HEK293 (cell line): ENCODE results near the gene RNF121.
"Not testable (repeated sequence)": the region's sequence is repeated elsewhere in the genome, so short reads cannot be mapped to it uniquely, and the experiment has no call there.

Experiments used
- CTCF ChIA-PET: fragments of 350-600 bp; formaldehyde crosslinking; extraction: SDS; loops from one replicate; lab custom pipeline; 2021; ENCODE audit warnings: antibody characterized with exemption; lab: Yijun Ruan, JAX
- POLR2A ChIA-PET: fragments of 300-600 bp; formaldehyde crosslinking; extraction: SDS; loops from one replicate; lab custom pipeline; 2020; ENCODE audit warnings: antibody characterized with exemption, inconsistent platforms; lab: Yijun Ruan, JAX
- H3K27ac ChIP-seq: fragments of 200-500 bp; sonication (Bioruptor generic); 2 replicates; pipeline ENCODE4 v1.5.1; 2014; ENCODE audit warnings: low read depth, low read length, control low read depth, inconsistent platforms; ENCODE audit errors: extremely low read depth
- H3K36me3 ChIP-seq, 2 experiments: fragments of 200-500 bp in 1 of 2; sonication (Bioruptor generic) in 1 of 2; 1 replicate in 1 of 2; 2 replicates in 1 of 2; pipeline ENCODE4 v1.5.1; 2014 to 2017; ENCODE audit warnings: inconsistent platforms in 2 of 2, low read length in 2 of 2; ENCODE audit not compliant: control insufficient read depth in 2 of 2, insufficient read depth in 1 of 2
- H3K4me1 ChIP-seq: fragments of 200-500 bp; sonication (Bioruptor generic); 2 replicates; pipeline ENCODE4 v1.5.1; 2014; ENCODE audit warnings: mild to moderate bottlenecking, low read length, inconsistent platforms; ENCODE audit not compliant: control insufficient read depth, insufficient read depth
- H3K4me3 ChIP-seq: 2 replicates; pipeline ENCODE4 v1.5.1; 2011; ENCODE audit warnings: low read depth, mild to moderate bottlenecking, control low read depth, low read length, moderate library complexity
- H3K9me3 ChIP-seq: fragments of 200-500 bp; sonication (Bioruptor generic); 2 replicates; pipeline ENCODE4 v1.5.1; 2014; ENCODE audit warnings: low read depth, low read length, inconsistent platforms; ENCODE audit not compliant: control insufficient read depth, insufficient read depth
- HOXC10 ChIP-seq: sonication (generic); formaldehyde crosslinking; IDR thresholded peaks from 2 replicates; pipeline ENCODE4 v1.8.1; 2023; ENCODE audit warnings: mild to moderate bottlenecking, missing genetic modification reagents
- KLF8 ChIP-seq: fragments of 450-650 bp; formaldehyde crosslinking; IDR thresholded peaks from 2 replicates; pipeline ENCODE4 v1.5.1; 2016; ENCODE audit warnings: missing biosample characterization, missing genetic modification characterization
- MYNN ChIP-seq: fragments of 450-650 bp; formaldehyde crosslinking; IDR thresholded peaks from 2 replicates; pipeline ENCODE4 v1.5.1; 2016; ENCODE audit warnings: missing biosample characterization, missing genetic modification characterization, borderline replicate concordance
- SP7 ChIP-seq: fragments of 450-650 bp; formaldehyde crosslinking; IDR thresholded peaks from 2 replicates; pipeline ENCODE4 v1.5.1; 2016; ENCODE audit warnings: missing biosample characterization, missing genetic modification characterization
- WT1 ChIP-seq: fragments of 450-650 bp; formaldehyde crosslinking; IDR thresholded peaks from 2 replicates; pipeline ENCODE4 v1.5.1; 2016; ENCODE audit warnings: missing biosample characterization, missing genetic modification characterization
- ZIC2 ChIP-seq: fragments of 450-650 bp; formaldehyde crosslinking; IDR thresholded peaks from 2 replicates; pipeline ENCODE4 v1.5.1; 2016; ENCODE audit warnings: missing biosample characterization, missing genetic modification characterization
- ZNF10 ChIP-seq: fragments of 450-650 bp; formaldehyde crosslinking; IDR thresholded peaks from 2 replicates; pipeline ENCODE4 v1.5.1; 2017; ENCODE audit warnings: missing biosample characterization, missing genetic modification characterization
- ZNF202 ChIP-seq: fragments of 450-650 bp; formaldehyde crosslinking; IDR thresholded peaks from 2 replicates; pipeline ENCODE4 v1.5.1; 2016; ENCODE audit warnings: missing biosample characterization, missing genetic modification characterization, borderline replicate concordance
- ZNF423 ChIP-seq: fragments of 450-650 bp; formaldehyde crosslinking; IDR thresholded peaks from 2 replicates; pipeline ENCODE4 v1.5.1; 2016; ENCODE audit warnings: missing biosample characterization, missing genetic modification characterization
- ZNF530 ChIP-seq: fragments of 450-650 bp; formaldehyde crosslinking; IDR thresholded peaks from 2 replicates; pipeline ENCODE4 v1.5.1; 2016; ENCODE audit warnings: low read depth, missing biosample characterization, missing genetic modification characterization
- ZNF610 ChIP-seq: fragments of 450-650 bp; formaldehyde crosslinking; IDR thresholded peaks from 2 replicates; pipeline ENCODE4 v1.5.1; 2016; ENCODE audit warnings: missing biosample characterization, missing genetic modification characterization, borderline replicate concordance
- ZNF626 ChIP-seq: fragments of 450-650 bp; sonication (Bioruptor Pico); formaldehyde crosslinking; IDR thresholded peaks from 2 replicates; pipeline ENCODE4 v1.5.1; 2018; ENCODE audit warnings: missing biosample characterization, missing genetic modification characterization, inconsistent platforms
- ZNF776 ChIP-seq: fragments of 450-650 bp; formaldehyde crosslinking; IDR thresholded peaks from 2 replicates; pipeline ENCODE4 v1.5.0; 2017; ENCODE audit warnings: missing biosample characterization, missing genetic modification characterization, borderline replicate concordance
- ZNF777 ChIP-seq: fragments of 450-650 bp; formaldehyde crosslinking; IDR thresholded peaks from 2 replicates; pipeline ENCODE4 v1.5.1; 2017; ENCODE audit warnings: missing biosample characterization, missing genetic modification characterization, borderline replicate concordance
- TF ChIP-seq, protein P1 (sequence below): fragments of 450-650 bp; formaldehyde crosslinking; IDR thresholded peaks from 2 replicates; pipeline ENCODE4 v1.5.1; 2017; ENCODE audit warnings: missing biosample characterization, missing genetic modification characterization
- TF ChIP-seq, protein P2 (sequence below): fragments of 450-650 bp; formaldehyde crosslinking; IDR thresholded peaks from 2 replicates; pipeline ENCODE4 v1.5.1; 2016; ENCODE audit warnings: missing biosample characterization, missing genetic modification characterization
- TF ChIP-seq, protein P3 (sequence below): fragments of 450-650 bp; formaldehyde crosslinking; IDR thresholded peaks from 2 replicates; pipeline ENCODE4 v1.5.1; 2016; ENCODE audit warnings: missing biosample characterization, missing genetic modification characterization
- TF ChIP-seq, protein P4 (sequence below): fragments of 450-650 bp; formaldehyde crosslinking; IDR thresholded peaks from 2 replicates; pipeline ENCODE4 v1.5.1; 2016; ENCODE audit warnings: missing biosample characterization, missing genetic modification characterization

The RNF121 gene

DNA sequence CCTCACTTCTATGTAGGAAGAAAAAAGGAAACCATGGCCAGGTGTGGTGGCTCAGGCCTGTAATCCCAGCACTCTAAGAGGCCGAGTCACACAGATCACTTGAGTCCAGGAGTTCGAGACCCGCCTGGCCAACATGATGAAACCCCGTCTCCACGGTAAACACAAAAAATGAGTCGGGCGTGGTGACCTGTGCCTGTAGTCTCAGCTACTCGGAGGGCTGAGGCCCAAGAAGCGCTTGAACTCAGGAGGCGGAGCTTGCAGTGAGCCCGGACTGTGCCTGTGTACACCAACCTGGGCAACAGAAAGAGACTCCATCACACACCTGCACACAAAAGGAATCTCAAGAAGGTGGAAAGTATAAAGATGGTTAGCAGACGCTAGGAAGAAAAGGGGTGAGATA is 32.9 kb upstream of the RNF121 start:
- TF ChIP-seq ZNF423 (tag by site-specific recombination): no peak
- no peak for TF ChIP-seq ZNF610 (tag by site-specific recombination)
- TF ChIP-seq, protein P1, sequence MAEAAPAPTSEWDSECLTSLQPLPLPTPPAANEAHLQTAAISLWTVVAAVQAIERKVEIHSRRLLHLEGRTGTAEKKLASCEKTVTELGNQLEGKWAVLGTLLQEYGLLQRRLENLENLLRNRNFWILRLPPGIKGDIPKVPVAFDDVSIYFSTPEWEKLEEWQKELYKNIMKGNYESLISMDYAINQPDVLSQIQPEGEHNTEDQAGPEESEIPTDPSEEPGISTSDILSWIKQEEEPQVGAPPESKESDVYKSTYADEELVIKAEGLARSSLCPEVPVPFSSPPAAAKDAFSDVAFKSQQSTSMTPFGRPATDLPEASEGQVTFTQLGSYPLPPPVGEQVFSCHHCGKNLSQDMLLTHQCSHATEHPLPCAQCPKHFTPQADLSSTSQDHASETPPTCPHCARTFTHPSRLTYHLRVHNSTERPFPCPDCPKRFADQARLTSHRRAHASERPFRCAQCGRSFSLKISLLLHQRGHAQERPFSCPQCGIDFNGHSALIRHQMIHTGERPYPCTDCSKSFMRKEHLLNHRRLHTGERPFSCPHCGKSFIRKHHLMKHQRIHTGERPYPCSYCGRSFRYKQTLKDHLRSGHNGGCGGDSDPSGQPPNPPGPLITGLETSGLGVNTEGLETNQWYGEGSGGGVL (tag by site-specific recombination): no peak
- TF ChIP-seq SP7 (tag by site-specific recombination): no peak
- TF ChIP-seq ZNF777 (tag by site-specific recombination): no peak
- TF ChIP-seq, protein P2, sequence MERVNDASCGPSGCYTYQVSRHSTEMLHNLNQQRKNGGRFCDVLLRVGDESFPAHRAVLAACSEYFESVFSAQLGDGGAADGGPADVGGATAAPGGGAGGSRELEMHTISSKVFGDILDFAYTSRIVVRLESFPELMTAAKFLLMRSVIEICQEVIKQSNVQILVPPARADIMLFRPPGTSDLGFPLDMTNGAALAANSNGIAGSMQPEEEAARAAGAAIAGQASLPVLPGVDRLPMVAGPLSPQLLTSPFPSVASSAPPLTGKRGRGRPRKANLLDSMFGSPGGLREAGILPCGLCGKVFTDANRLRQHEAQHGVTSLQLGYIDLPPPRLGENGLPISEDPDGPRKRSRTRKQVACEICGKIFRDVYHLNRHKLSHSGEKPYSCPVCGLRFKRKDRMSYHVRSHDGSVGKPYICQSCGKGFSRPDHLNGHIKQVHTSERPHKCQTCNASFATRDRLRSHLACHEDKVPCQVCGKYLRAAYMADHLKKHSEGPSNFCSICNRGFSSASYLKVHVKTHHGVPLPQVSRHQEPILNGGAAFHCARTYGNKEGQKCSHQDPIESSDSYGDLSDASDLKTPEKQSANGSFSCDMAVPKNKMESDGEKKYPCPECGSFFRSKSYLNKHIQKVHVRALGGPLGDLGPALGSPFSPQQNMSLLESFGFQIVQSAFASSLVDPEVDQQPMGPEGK (tag by site-specific recombination): no peak
- no peak for TF ChIP-seq ZNF202 (tag by site-specific recombination)
- TF ChIP-seq KLF8 (tag by site-specific recombination): no peak
- no peak for TF ChIP-seq ZNF776 (tag by site-specific recombination)
- no peak for TF ChIP-seq HOXC10
- no peak for TF ChIP-seq WT1
- TF ChIP-seq ZNF10 (tag by site-specific recombination): no peak
- TF ChIP-seq, protein P3, sequence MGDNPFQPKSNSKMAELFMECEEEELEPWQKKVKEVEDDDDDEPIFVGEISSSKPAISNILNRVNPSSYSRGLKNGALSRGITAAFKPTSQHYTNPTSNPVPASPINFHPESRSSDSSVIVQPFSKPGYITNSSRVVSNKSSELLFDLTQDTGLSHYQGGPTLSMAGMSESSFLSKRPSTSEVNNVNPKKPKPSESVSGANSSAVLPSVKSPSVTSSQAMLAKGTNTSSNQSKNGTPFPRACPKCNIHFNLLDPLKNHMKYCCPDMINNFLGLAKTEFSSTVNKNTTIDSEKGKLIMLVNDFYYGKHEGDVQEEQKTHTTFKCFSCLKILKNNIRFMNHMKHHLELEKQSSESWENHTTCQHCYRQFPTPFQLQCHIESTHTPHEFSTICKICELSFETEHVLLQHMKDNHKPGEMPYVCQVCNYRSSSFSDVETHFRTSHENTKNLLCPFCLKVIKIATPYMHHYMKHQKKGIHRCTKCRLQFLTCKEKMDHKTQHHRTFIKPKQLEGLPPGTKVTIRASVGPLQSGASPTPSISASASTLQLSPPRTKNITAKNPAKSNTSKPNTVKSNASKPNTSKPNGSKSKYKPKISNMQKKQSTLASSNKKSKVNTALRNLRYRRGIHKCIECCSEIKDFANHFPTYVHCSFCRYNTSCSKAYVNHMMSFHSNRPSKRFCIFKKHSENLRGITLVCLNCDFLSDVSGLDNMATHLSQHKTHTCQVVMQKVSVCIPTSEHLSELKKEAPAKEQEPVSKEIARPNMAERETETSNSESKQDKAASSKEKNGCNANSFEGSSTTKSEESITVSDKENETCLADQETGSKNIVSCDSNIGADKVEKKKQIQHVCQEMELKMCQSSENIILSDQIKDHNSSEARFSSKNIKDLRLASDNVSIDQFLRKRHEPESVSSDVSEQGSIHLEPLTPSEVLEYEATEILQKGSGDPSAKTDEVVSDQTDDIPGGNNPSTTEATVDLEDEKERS (tag by site-specific recombination): no peak
- TF ChIP-seq, protein P4, sequence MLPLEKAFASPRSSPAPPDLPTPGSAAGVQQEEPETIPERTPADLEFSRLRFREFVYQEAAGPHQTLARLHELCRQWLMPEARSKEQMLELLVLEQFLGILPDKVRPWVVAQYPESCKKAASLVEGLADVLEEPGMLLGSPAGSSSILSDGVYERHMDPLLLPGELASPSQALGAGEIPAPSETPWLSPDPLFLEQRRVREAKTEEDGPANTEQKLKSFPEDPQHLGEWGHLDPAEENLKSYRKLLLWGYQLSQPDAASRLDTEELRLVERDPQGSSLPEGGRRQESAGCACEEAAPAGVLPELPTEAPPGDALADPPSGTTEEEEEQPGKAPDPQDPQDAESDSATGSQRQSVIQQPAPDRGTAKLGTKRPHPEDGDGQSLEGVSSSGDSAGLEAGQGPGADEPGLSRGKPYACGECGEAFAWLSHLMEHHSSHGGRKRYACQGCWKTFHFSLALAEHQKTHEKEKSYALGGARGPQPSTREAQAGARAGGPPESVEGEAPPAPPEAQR (tag by site-specific recombination): no peak
- no peak for TF ChIP-seq MYNN (tag by site-specific recombination)
- TF ChIP-seq ZNF530: no peak
- TF ChIP-seq ZIC2 (tag by site-specific recombination): no peak
- no peak for TF ChIP-seq ZNF626
- ChIA-PET POLR2A (no interaction called here), CTCF (no interaction called here)
- Histone ChIP-seq H3K4me3 (no peak overlapping the region), H3K9me3 (no peaks in the 10 kb centered on the region), H3K36me3 (no peaks in the 10 kb centered on the region), H3K27ac (no peak overlapping the region), H3K4me1 (no peaks in the 10 kb centered on the region)

DNA sequence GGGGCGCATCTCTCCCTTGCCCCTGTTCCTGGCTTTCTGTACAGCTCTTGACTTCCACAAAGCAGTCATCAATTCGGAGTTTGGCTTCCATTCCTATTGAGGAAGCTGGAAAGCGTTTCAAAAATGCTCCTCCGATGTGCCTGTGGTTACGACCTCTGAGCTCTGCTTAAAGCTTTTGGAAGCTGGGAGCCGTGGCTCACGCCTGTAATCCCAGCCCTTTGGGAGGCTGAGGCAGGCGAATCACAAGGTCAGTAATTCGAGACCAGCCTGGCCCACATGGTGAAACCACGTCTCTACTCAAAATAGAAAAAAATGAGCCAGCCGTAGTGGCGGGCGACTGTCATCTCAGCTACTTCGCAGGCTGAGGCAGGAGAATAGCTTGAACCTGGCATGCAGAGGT is 27.7 kb upstream of the RNF121 start:
- CTCF ChIA-PET, H3K27ac ChIP-seq, H3K4me3 ChIP-seq, H3K9me3 ChIP-seq, H3K4me1 ChIP-seq, POLR2A ChIA-PET: not testable (repeated sequence)
- peaks cover 0 to 20% of the 10 kb centered on the region in 2 experiments; a peak in 1 of 3 replicates for H3K36me3 ChIP-seq
